ENCODE data around the gene STX8.

DNA sequence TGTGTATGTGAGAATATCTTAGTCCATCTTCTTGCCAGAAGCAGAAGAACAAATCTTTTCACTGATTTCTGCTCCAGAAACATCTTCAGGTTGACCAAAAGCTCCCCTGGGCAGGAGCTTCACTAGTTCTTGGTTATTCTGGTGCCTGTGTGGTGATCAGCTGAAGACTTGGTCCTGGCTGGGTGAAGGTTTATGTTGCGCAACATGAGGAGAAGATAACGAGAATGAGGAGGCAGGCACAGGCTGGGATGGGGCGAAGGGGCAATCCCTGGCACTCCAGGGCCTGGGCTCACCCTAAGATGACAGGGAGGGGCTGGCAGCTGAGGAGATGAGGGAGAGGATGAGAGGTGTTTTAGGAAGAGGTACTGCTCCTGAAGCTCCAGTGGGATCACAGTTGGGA lies 322.3 kb downstream of the STX8 start:
- no peak for TF ChIP-seq CTCF (IDR thresholded peaks at IDR 0.05)
- no peak for TF ChIP-seq ELF1 (IDR thresholded peaks at IDR 0.05)
- TF ChIP-seq IRF3 (IDR thresholded peaks at IDR 0.05; ENCODE audit: low read depth, low read length), result no peak
- no peak for TF ChIP-seq RFX5 (IDR thresholded peaks at IDR 0.05; ENCODE audit: low read length)

Measured in SK-N-SH (cell line).